HEK293 (cell line): ENCODE measurements around the gene IMPDH1.

ENCODE experiments used
- CTCF ChIP-seq: fragments of 450-650 bp; formaldehyde crosslinking; IDR thresholded peaks from 2 replicates; pipeline ENCODE4 v1.5.1; 2016; ENCODE audit warnings: missing biosample characterization, missing genetic modification characterization
- YY1 ChIP-seq: fragments of 450-650 bp; formaldehyde crosslinking; IDR thresholded peaks from 2 replicates; pipeline ENCODE4 v1.5.1; 2018; ENCODE audit warnings: missing biosample characterization, missing genetic modification characterization
- ZNF785 ChIP-seq: fragments of 450-650 bp; formaldehyde crosslinking; IDR thresholded peaks from 2 replicates; pipeline ENCODE4 v1.5.1; 2016; ENCODE audit warnings: missing biosample characterization, missing genetic modification characterization

- TF ChIP-seq CTCF (no peak), YY1 (tag by site-specific recombination) (no peak; the same call in 1 of the 2 replicates), ZNF785 (no peak)
Measured at GRCh38 chr7:128404143-128404681, 5.6 kb downstream of the IMPDH1 start.
